Activated naive CD8-positive, alpha-beta T cell treated with anti-CD3 and anti-CD28 coated beads for 36 hours (primary cell): ENCODE measurements around the gene C1orf116. TPM values are rescaled to one million over a fixed set of nuclear protein-coding genes. Genes with fewer than 3 reads are reported as not detected.

Source experiments
- DNase-seq: peaks from one replicate; pipeline ENCODE4 v3.0.0; 2021
- H3K27ac Mint-ChIP-seq: one replicate; pipeline ENCODE4 v1.8.0; 2022; ENCODE audit warnings: mild to moderate bottlenecking, moderate library complexity, mixed read lengths
- H3K27me3 Mint-ChIP-seq: one replicate; pipeline ENCODE4 v1.8.0; 2022; ENCODE audit warnings: mild to moderate bottlenecking, mixed read lengths
- H3K36me3 Mint-ChIP-seq: one replicate; pipeline ENCODE4 v1.8.0; 2021; ENCODE audit warnings: mild to moderate bottlenecking, mixed read lengths
- H3K4me1 Mint-ChIP-seq: one replicate; pipeline ENCODE4 v1.8.0; 2021; ENCODE audit warnings: mixed read lengths
- H3K4me3 Mint-ChIP-seq: one replicate; pipeline ENCODE4 v1.8.0; 2022; ENCODE audit warnings: mild to moderate bottlenecking, moderate library complexity, mixed read lengths
- H3K9me3 Mint-ChIP-seq: one replicate; pipeline ENCODE4 v1.8.0; 2022; ENCODE audit warnings: mixed read lengths
- total RNA-seq, 2 experiments: library from RNA; stranded (reverse); gene quantifications; one replicate each; pipeline ENCODE4 v1.2.3, GENCODE V29; 2021

The C1orf116 gene
- total RNA-seq, 2 experiments from 2014 or later, result 0.08 TPM; not detected in 1

GRCh38 chr1:207031632-207032264 is 808 bp downstream of the C1orf116 start:
- no peak overlapping the region for H3K27ac Mint-ChIP-seq
- no peaks in the 10 kb centered on the region for H3K36me3 Mint-ChIP-seq
- no peaks in the 10 kb centered on the region for H3K9me3 Mint-ChIP-seq
- no peak for DNase-seq
- peaks cover 50% of the 10 kb centered on the region for H3K27me3 Mint-ChIP-seq
- no peaks in the 10 kb centered on the region for H3K4me1 Mint-ChIP-seq
- no peak overlapping the region for H3K4me3 Mint-ChIP-seq

GRCh38 chr1:207031016-207031415 is 1.5 kb downstream of the C1orf116 start:
- Mint-ChIP-seq H3K4me3 (no peak overlapping the region), H3K36me3 (no peaks in the 10 kb centered on the region), H3K27me3 (peaks cover 54% of the 10 kb centered on the region)

GRCh38 chr1:207030522-207031009 is 2.0 kb downstream of the C1orf116 start:
- Mint-ChIP-seq H3K4me3 (no peak overlapping the region), H3K27me3 (peaks cover 54% of the 10 kb centered on the region), H3K4me1 (no peaks in the 10 kb centered on the region), H3K9me3 (no peaks in the 10 kb centered on the region), H3K36me3 (no peaks in the 10 kb centered on the region), H3K27ac (no peak overlapping the region)
- no peak for DNase-seq

More at GRCh38 chr1:207031016-207031415, 1.5 kb downstream of the C1orf116 start:
- H3K27ac Mint-ChIP-seq, result no peak overlapping the region
- H3K4me1 Mint-ChIP-seq, result no peaks in the 10 kb centered on the region
- no peak for DNase-seq
- no peaks in the 10 kb centered on the region for H3K9me3 Mint-ChIP-seq

- Mint-ChIP-seq H3K4me3 (no peak overlapping the region), H3K27ac (no peak overlapping the region), H3K4me1 (no peaks in the 10 kb centered on the region), H3K36me3 (no peaks in the 10 kb centered on the region), H3K9me3 (no peaks in the 10 kb centered on the region), H3K27me3 (peaks cover 54% of the 10 kb centered on the region)
- no peak for DNase-seq
Observed at GRCh38 chr1:207029701-207030521, 2.6 kb downstream of the C1orf116 start.

GRCh38 chr1:207028884-207029650 is 3.5 kb downstream of the C1orf116 start:
- peaks cover 5% of the 10 kb centered on the region for H3K4me1 Mint-ChIP-seq
- no peaks in the 10 kb centered on the region for H3K36me3 Mint-ChIP-seq
- H3K9me3 Mint-ChIP-seq, result no peaks in the 10 kb centered on the region
- H3K27ac Mint-ChIP-seq, result no peak overlapping the region
- H3K4me3 Mint-ChIP-seq, result no peak overlapping the region
- DNase-seq, result no peak
- H3K27me3 Mint-ChIP-seq, result peaks cover 54% of the 10 kb centered on the region

GRCh38 chr1:207027921-207028320 is 4.6 kb downstream of the C1orf116 start:
- H3K27me3 Mint-ChIP-seq, result peaks cover 46% of the 10 kb centered on the region
- H3K9me3 Mint-ChIP-seq, result no peaks in the 10 kb centered on the region
- H3K27ac Mint-ChIP-seq, result no peak overlapping the region
- peaks cover 7% of the 10 kb centered on the region for H3K4me1 Mint-ChIP-seq
- no peak overlapping the region for H3K4me3 Mint-ChIP-seq
- H3K36me3 Mint-ChIP-seq, result no peaks in the 10 kb centered on the region
- no peak for DNase-seq

- Mint-ChIP-seq H3K36me3 (no peaks in the 10 kb centered on the region), H3K9me3 (no peaks in the 10 kb centered on the region), H3K4me1 (peaks cover 7% of the 10 kb centered on the region), H3K27ac (no peak overlapping the region), H3K4me3 (no peak overlapping the region), H3K27me3 (peaks cover 41% of the 10 kb centered on the region)
- DNase-seq, result no peak
Observed at GRCh38 chr1:207027206-207027777, 5.3 kb downstream of the C1orf116 start.

- no peaks in the 10 kb centered on the region for H3K36me3 Mint-ChIP-seq
- H3K27ac Mint-ChIP-seq, result no peak overlapping the region
- H3K4me1 Mint-ChIP-seq, result peaks cover 7% of the 10 kb centered on the region
- H3K4me3 Mint-ChIP-seq, result no peak overlapping the region
- peaks cover 35% of the 10 kb centered on the region for H3K27me3 Mint-ChIP-seq
- no peak for DNase-seq
- no peaks in the 10 kb centered on the region for H3K9me3 Mint-ChIP-seq
Observed at GRCh38 chr1:207026104-207026534, 6.4 kb downstream of the C1orf116 start.

- no peaks in the 10 kb centered on the region for H3K9me3 Mint-ChIP-seq
- H3K4me1 Mint-ChIP-seq, result peaks cover 7% of the 10 kb centered on the region
- peaks cover 30% of the 10 kb centered on the region for H3K27me3 Mint-ChIP-seq
- H3K36me3 Mint-ChIP-seq, result no peaks in the 10 kb centered on the region
- DNase-seq, result no peak
- no peak overlapping the region for H3K4me3 Mint-ChIP-seq
- no peak overlapping the region for H3K27ac Mint-ChIP-seq
Observed at GRCh38 chr1:207025146-207025880, 7.2 kb downstream of the C1orf116 start.

GRCh38 chr1:207024202-207025145 is 8.1 kb downstream of the C1orf116 start:
- Mint-ChIP-seq H3K4me1 (peaks cover 7% of the 10 kb centered on the region), H3K36me3 (no peaks in the 10 kb centered on the region), H3K4me3 (no peak overlapping the region), H3K27ac (no peak overlapping the region), H3K27me3 (peaks cover 26% of the 10 kb centered on the region), H3K9me3 (no peaks in the 10 kb centered on the region)
- DNase-seq, result peak; percentile 14

GRCh38 chr1:207022996-207023679 is 9.4 kb downstream of the C1orf116 start:
- Mint-ChIP-seq H3K27me3 (peaks cover 18% of the 10 kb centered on the region), H3K36me3 (no peaks in the 10 kb centered on the region), H3K27ac (no peak overlapping the region), H3K4me3 (no peak overlapping the region), H3K9me3 (no peaks in the 10 kb centered on the region), H3K4me1 (peaks cover 7% of the 10 kb centered on the region)
- no peak for DNase-seq

GRCh38 chr1:207021876-207022596 is 10.5 kb downstream of the C1orf116 start:
- Mint-ChIP-seq H3K27ac (no peak overlapping the region), H3K4me1 (peaks cover 7% of the 10 kb centered on the region), H3K4me3 (no peak overlapping the region), H3K27me3 (peaks cover 12% of the 10 kb centered on the region), H3K9me3 (no peaks in the 10 kb centered on the region), H3K36me3 (no peaks in the 10 kb centered on the region)
- no peak for DNase-seq
